ENCODE results near the gene NPHP4.
"Not testable (repeated sequence)": the region's sequence is repeated elsewhere in the genome, so short reads cannot be mapped to it uniquely, and the experiment has no call there.

NPHP4 gene

GRCh38 chr1:5911871-5912271 lies 80.4 kb downstream of the NPHP4 start:
- DNase-seq (ENCODE audit: low read depth in 3 of 3): no peak

- no peak for DNase-seq (ENCODE audit: low read depth in 3 of 3)
Observed at GRCh38 chr1:5911157-5911556, 81.1 kb downstream of the NPHP4 start.

- no peak for DNase-seq (ENCODE audit: low read depth in 3 of 3)
Observed at GRCh38 chr1:5910666-5911065, 81.6 kb downstream of the NPHP4 start.

- DNase-seq (ENCODE audit: low read depth in 3 of 3): no peak
Observed at GRCh38 chr1:5910276-5910620, 82.0 kb downstream of the NPHP4 start.

- no peak for DNase-seq (ENCODE audit: low read depth in 3 of 3)
Observed at GRCh38 chr1:5909576-5910275, 82.5 kb downstream of the NPHP4 start.

- DNase-seq (ENCODE audit: low read depth in 3 of 3): no peak
Observed at GRCh38 chr1:5908461-5909375, 83.5 kb downstream of the NPHP4 start.

GRCh38 chr1:5907966-5908365 lies 84.3 kb downstream of the NPHP4 start:
- DNase-seq (ENCODE audit: low read depth in 3 of 3): no peak

GRCh38 chr1:5907386-5907785 lies 84.8 kb downstream of the NPHP4 start:
- DNase-seq (ENCODE audit: low read depth in 3 of 3): no peak

GRCh38 chr1:5906966-5907365 lies 85.3 kb downstream of the NPHP4 start:
- no peak for DNase-seq (ENCODE audit: low read depth in 3 of 3)

- DNase-seq (ENCODE audit: low read depth in 3 of 3): no peak
Observed at GRCh38 chr1:5906116-5906515, 86.1 kb downstream of the NPHP4 start.

- no peak for DNase-seq (ENCODE audit: low read depth in 3 of 3)
Observed at GRCh38 chr1:5905436-5905835, 86.8 kb downstream of the NPHP4 start.

GRCh38 chr1:5904551-5904950 lies 87.7 kb downstream of the NPHP4 start:
- DNase-seq (ENCODE audit: low read depth in 3 of 3): no peak

GRCh38 chr1:5903680-5904079 lies 88.5 kb downstream of the NPHP4 start:
- no peak for DNase-seq (ENCODE audit: low read depth in 3 of 3)

- no peak for DNase-seq (ENCODE audit: low read depth in 3 of 3)
Observed at GRCh38 chr1:5903031-5903430, 89.2 kb downstream of the NPHP4 start.

GRCh38 chr1:5901841-5902240 lies 90.4 kb downstream of the NPHP4 start:
- no peak for DNase-seq (ENCODE audit: low read depth in 3 of 3)

GRCh38 chr1:5901150-5901549 lies 91.1 kb downstream of the NPHP4 start:
- no peak for DNase-seq (ENCODE audit: low read depth in 3 of 3)

- no peak for DNase-seq (ENCODE audit: low read depth in 3 of 3)
Observed at GRCh38 chr1:5898266-5898665, 94.0 kb downstream of the NPHP4 start.

- no peak for DNase-seq (ENCODE audit: low read depth in 3 of 3)
Observed at GRCh38 chr1:5896706-5897660, 95.2 kb downstream of the NPHP4 start.

GRCh38 chr1:5895446-5896406 lies 96.5 kb downstream of the NPHP4 start:
- no peak for DNase-seq (ENCODE audit: low read depth in 3 of 3)

GRCh38 chr1:5893699-5894278 lies 98.4 kb downstream of the NPHP4 start:
- not testable (repeated sequence) for DNase-seq (ENCODE audit: low read depth in 3 of 3)
